Measurements from ENCODE around the gene CBR4.
A peak's percentile ranks its signal among the peaks of the same experiment; 100 is the strongest.
"Not testable (repeated sequence)": the region's sequence is repeated elsewhere in the genome, so short reads cannot be mapped to it uniquely, and the experiment has no call there.

The CBR4 gene

GRCh38 chr4:169010125-169011023 is at the start of gene CBR4:
TSS of gene CBR4 (minus strand) at chr4:169010255. CDS start at chr4:169010089, 166 bp downstream.
- DNase-seq: peak; percentile 94

GRCh38 chr4:169059306-169060211 is 49.5 kb upstream of the CBR4 start:
- DNase-seq: no peak

GRCh38 chr4:169058312-169058711 is 48.3 kb upstream of the CBR4 start:
- DNase-seq: no peak

GRCh38 chr4:169054879-169055278 is 44.8 kb upstream of the CBR4 start:
- no peak for DNase-seq

- DNase-seq: no peak
Observed at GRCh38 chr4:169052594-169052945, 42.5 kb upstream of the CBR4 start.

GRCh38 chr4:169051761-169052593 is 41.9 kb upstream of the CBR4 start:
- no peak for DNase-seq

- no peak for DNase-seq
Observed at GRCh38 chr4:169050881-169051760, 41.1 kb upstream of the CBR4 start.

- no peak for DNase-seq
Observed at GRCh38 chr4:169050284-169050683, 40.2 kb upstream of the CBR4 start.

GRCh38 chr4:169048868-169049414 is 38.9 kb upstream of the CBR4 start:
- DNase-seq: no peak

- no peak for DNase-seq
Observed at GRCh38 chr4:169047956-169048355, 37.9 kb upstream of the CBR4 start.

- DNase-seq: no peak
Observed at GRCh38 chr4:169045862-169046584, 36.0 kb upstream of the CBR4 start.

- DNase-seq: no peak
Observed at GRCh38 chr4:169044714-169045447, 34.8 kb upstream of the CBR4 start.

- DNase-seq: no peak
Observed at GRCh38 chr4:169042608-169043007, 32.6 kb upstream of the CBR4 start.

- no peak for DNase-seq
Observed at GRCh38 chr4:169040559-169041261, 30.7 kb upstream of the CBR4 start.

- no peak for DNase-seq
Observed at GRCh38 chr4:169039251-169039954, 29.3 kb upstream of the CBR4 start.

- no peak for DNase-seq
Observed at GRCh38 chr4:169037506-169037905, 27.5 kb upstream of the CBR4 start.

GRCh38 chr4:169035871-169036620 is 26.0 kb upstream of the CBR4 start:
- not testable (repeated sequence) for DNase-seq

- no peak for DNase-seq
Observed at GRCh38 chr4:169033660-169034059, 23.6 kb upstream of the CBR4 start.

Data from NCI-H2029 (cell line).